AG04450 (cell line): ENCODE measurements around the gene SLK. TPM values are rescaled to one million over a fixed set of nuclear protein-coding genes. Genes with fewer than 3 reads are reported as not detected.

ENCODE experiments used
- CTCF ChIA-PET: fragments of 300-600, 350-600 bp; formaldehyde crosslinking; extraction: SDS; loops from one replicate; lab custom pipeline; 2022; ENCODE audit warnings: antibody characterized with exemption, inconsistent platforms; lab: Charles Lee
- POLR2A ChIA-PET: fragments of 350-600 bp; formaldehyde crosslinking; extraction: SDS; loops from one replicate; lab custom pipeline; 2021; ENCODE audit warnings: antibody characterized with exemption, inconsistent platforms; lab: Yijun Ruan, JAX
- DNase-seq: peaks from one replicate; pipeline ENCODE4 v3.0.0-alpha.2; 2011; ENCODE audit warnings: low read depth, low spot score
- H3K27ac ChIP-seq: one replicate; pipeline ENCODE4 v1.5.1; 2012; ENCODE audit warnings: low read depth, low read length, control low read depth
- H3K27me3 ChIP-seq: one replicate; pipeline ENCODE4 v1.6.0; 2012; ENCODE audit warnings: low read length; ENCODE audit not compliant: control insufficient read depth, insufficient read depth
- H3K4me3 ChIP-seq: 2 replicates; pipeline ENCODE4 v1.5.1; 2011; ENCODE audit warnings: mild to moderate bottlenecking, low read depth, low read length, control low read depth
- H3K9me3 ChIP-seq: 2 replicates; pipeline ENCODE4 v1.5.1; 2012; ENCODE audit warnings: low read length; ENCODE audit not compliant: control insufficient read depth, insufficient read depth
- CTCF ChIP-seq: IDR thresholded peaks from 2 replicates; pipeline ENCODE4 v1.5.1; 2011; ENCODE audit warnings: low read depth, low read length, control low read depth, inconsistent platforms
- polyA plus RNA-seq: library from polyadenylated mRNA; depleted of rRNA; stranded (reverse); fragments of >200 nt; gene quantifications from 2 replicates; pipeline ENCODE4 v1.2.3, GENCODE V29; 2011

The SLK gene
- polyA plus RNA-seq, 1 experiment = 16.5 TPM

- Histone ChIP-seq H3K4me3 (no peak overlapping the region), H3K9me3 (no peaks in the 10 kb centered on the region; the same call in 1 of the 2 replicates), H3K27me3 (no peaks in the 10 kb centered on the region), H3K27ac (no peak overlapping the region)
- no peak for TF ChIP-seq CTCF
- ChIA-PET POLR2A (no interaction called here), CTCF (interaction anchor here (1.0 kb wide), 1 partner anchor 14 kb away, joined by 4 read pairs; no protein-coding TSS in a partner anchor)
- no peak for DNase-seq
These were observed 68.5 kb downstream of the SLK start for GRCh38 chr10:104035194-104036068.

- H3K4me3 ChIP-seq = no peak overlapping the region
- H3K9me3 ChIP-seq = no peaks in the 10 kb centered on the region; the same call in 1 of the 2 replicates
- no peak for TF ChIP-seq CTCF
- no peak overlapping the region for H3K27ac ChIP-seq
- ChIA-PET CTCF (no interaction called here), POLR2A (no interaction called here)
- H3K27me3 ChIP-seq = no peaks in the 10 kb centered on the region
- no peak for DNase-seq
These were observed 69.1 kb downstream of the SLK start for GRCh38 chr10:104036069-104036384.

GRCh38 chr10:104036518-104037260, 69.7 kb downstream of the SLK start:
- DNase-seq = no peak
- ChIA-PET POLR2A (no interaction called here), CTCF (interaction anchor here (1.0 kb wide), 1 partner anchor 149 kb away, joined by 3 read pairs; no protein-coding TSS in a partner anchor)
- no peak overlapping the region for H3K27ac ChIP-seq
- no peaks in the 10 kb centered on the region; the same call in 1 of the 2 replicates for H3K9me3 ChIP-seq
- no peak for TF ChIP-seq CTCF
- H3K4me3 ChIP-seq = no peak overlapping the region
- H3K27me3 ChIP-seq = no peaks in the 10 kb centered on the region

- ChIA-PET CTCF (interaction anchor here (1.0 kb wide), 1 partner anchor 149 kb away, joined by 3 read pairs; no protein-coding TSS in a partner anchor), POLR2A (no interaction called here)
- no peak for DNase-seq
- no peak for TF ChIP-seq CTCF
- H3K4me3 ChIP-seq = no peak overlapping the region
- H3K27ac ChIP-seq = no peak overlapping the region
- H3K27me3 ChIP-seq = no peaks in the 10 kb centered on the region
- no peaks in the 10 kb centered on the region; the same call in 1 of the 2 replicates for H3K9me3 ChIP-seq
These were observed 70.5 kb downstream of the SLK start for GRCh38 chr10:104037261-104037951.
